Retinal pigment epithelial cell (primary cell): ENCODE results near the gene EEF1G.

Experiments used
- DNase-seq: peaks from one replicate; pipeline ENCODE4 v3.0.0-alpha.2; 2010; ENCODE audit warnings: low read depth
- H3K4me3 ChIP-seq: 2 replicates; pipeline ENCODE4 v1.5.1; 2011; ENCODE audit warnings: mild to moderate bottlenecking, low read length, control low read depth, moderate library complexity
- CTCF ChIP-seq: conservative IDR thresholded peaks from 2 replicates; pipeline ENCODE4 v1.5.1; 2011; ENCODE audit warnings: low read depth, low read length, control low read depth, inconsistent platforms

The EEF1G gene

GRCh38 chr11:62614275-62614674, 40.6 kb upstream of the EEF1G start:
- no peak overlapping the region for H3K4me3 ChIP-seq
- DNase-seq = no peak
- TF ChIP-seq CTCF = no peak

GRCh38 chr11:62613291-62613778, 39.6 kb upstream of the EEF1G start:
- no peak for TF ChIP-seq CTCF
- no peak for DNase-seq
- peak overlapping the region; percentile 76 for H3K4me3 ChIP-seq

GRCh38 chr11:62612366-62613290, 38.9 kb upstream of the EEF1G start, which contains the start of the genes EML3 and ROM1:
TSS of gene EML3 (minus strand) at chr11:62612775. CDS start at chr11:62612457, 318 bp downstream.
TSS of gene ROM1 (plus strand) at chr11:62613257. CDS start at chr11:62613282, 25 bp downstream.
- H3K4me3 ChIP-seq = peak within 1 kb of the TSS; percentile 76
- peak; percentile 80 for TF ChIP-seq CTCF
- DNase-seq = no peak

GRCh38 chr11:62611705-62612365, 38.1 kb upstream of the EEF1G start:
- peak; percentile 3 for TF ChIP-seq CTCF
- DNase-seq = no peak
- H3K4me3 ChIP-seq = peak overlapping the region; percentile 76

GRCh38 chr11:62610814-62611704, 37.4 kb upstream of the EEF1G start:
- no peak for TF ChIP-seq CTCF
- DNase-seq = no peak
- H3K4me3 ChIP-seq = peak overlapping the region; percentile 76

- no peak overlapping the region for H3K4me3 ChIP-seq
- no peak for DNase-seq
- TF ChIP-seq CTCF = no peak
Measured at GRCh38 chr11:62610403-62610802, 36.7 kb upstream of the EEF1G start.
